Daoy (cell line): ENCODE results near the gene CDK5RAP2. TPM values are rescaled to one million over a fixed set of nuclear protein-coding genes. Genes with fewer than 3 reads are reported as not detected.

Experiments used
- DNase-seq: peaks from one replicate; pipeline ENCODE4 v3.0.0-alpha.2; 2015; ENCODE audit warnings: low read depth
- total RNA-seq: library from RNA; depleted of rRNA; stranded (reverse); fragments of >200 nt; shearing (Covaris generic); gene quantifications from 2 replicates; pipeline ENCODE4 v1.2.3, GENCODE V29; 2014

The CDK5RAP2 gene
- total RNA-seq, 1 experiment from 2014 or later: 35.8 TPM

DNA sequence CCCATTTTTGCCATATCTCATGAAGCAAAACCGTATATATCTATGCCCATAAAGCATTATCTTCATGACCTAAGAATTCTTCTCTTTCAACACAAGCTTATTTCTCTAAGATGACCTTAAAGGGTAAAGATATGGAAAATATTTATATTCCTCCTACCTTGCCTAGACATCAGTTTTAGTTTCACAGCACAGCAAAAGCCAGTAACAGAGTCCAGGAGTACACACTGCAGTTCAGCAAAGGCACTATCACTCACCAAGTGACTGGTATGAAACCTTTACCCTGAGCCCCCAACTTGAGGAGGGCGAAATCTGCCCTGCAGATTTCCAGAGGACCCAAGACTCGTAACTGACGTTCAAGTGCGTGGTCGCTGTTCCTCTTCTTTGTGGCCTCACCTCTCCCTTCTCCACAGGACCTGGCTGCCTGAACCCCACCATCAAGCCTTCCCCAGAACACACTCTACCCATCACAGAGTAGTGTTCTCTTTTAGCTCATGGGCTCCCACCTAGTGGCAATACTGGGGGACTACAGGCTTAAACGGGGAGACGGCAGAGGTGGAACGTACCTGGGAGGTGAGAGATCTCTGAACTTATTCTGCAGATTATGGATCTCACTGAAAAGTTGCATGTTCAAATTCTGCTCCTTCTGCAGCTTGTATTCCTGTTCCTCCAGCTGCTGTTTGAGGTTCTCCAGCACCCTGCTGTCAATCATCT is 141.0 kb downstream of the CDK5RAP2 start:
- peak; percentile 35 for DNase-seq

DNA sequence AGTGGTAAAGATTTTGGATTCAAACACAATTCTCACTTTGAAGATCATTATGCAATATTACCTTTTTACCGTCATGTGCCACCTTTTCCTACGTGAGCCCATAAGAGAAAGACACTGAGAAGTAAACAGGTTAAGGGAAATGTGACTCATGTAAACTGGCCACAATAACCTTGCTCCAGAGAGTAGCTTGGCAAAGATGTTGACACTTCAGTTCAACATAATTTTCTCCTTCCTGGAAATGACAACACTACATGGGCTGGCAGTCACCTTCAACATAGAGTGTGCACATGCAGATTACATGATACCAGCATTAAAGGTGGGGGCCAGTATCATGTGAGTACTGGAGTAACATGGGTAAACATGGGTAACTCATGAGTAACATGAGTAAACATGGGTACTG is 141.9 kb downstream of the CDK5RAP2 start:
- DNase-seq: no peak

DNA sequence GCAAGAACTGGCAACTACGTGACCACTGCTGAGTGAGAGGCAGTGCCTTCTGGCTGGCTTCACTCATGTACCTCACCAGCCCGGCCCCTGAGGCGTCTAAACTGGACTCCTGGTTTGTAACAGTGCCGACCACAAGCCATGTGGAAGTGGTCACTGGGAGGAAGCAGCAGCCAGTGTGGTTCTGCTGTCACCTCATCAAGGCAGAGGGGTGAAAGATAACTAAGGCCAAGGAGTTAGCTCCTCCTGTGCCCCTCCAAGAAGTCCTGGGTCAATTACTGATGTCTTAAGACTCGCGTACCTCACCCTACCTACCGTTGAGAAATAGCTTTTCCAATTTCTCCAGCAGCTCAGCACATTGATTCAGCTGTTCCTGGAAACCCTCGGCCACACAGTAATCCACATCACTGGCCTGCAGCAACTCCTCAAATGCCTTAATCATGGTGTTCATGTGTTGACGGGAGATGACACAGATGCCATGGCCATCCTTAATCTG is 142.9 kb downstream of the CDK5RAP2 start:
- no peak for DNase-seq

DNA sequence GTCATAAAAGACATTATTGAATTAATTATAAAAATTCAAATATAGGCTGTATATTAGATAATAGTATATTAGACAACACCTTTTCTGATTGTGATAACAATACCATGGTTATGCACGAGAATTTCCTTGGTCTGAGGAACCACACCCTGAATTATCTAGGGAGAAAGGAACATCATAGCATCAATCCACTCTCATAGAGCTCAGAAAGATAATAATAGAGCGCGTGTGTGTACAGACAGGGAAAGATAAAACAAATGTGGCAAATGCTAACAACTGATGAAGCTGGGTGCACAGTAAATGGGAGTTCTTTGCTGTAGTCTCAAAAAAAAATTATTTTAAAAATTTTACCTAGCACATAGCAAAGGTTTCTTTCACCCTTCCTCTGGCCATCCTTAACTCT is 143.5 kb downstream of the CDK5RAP2 start:
- no peak for DNase-seq

DNA sequence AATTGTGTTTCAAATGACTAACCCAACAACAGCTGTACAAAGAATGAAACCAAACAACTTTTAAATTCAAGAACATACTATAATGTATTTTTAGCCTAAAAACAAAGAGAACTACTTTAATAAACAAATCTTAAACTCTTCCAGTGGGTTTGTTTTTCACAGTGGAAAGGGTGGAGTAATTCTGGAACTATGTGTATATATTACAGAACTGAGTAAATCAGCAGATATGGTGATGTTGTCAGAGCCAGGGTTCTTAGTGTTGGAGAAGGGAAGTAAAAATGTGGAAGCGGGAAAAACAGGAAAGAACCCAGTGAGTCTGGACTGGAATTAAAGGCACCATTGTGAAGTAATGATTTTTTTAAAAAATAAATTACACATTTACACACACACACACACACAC is 144.9 kb downstream of the CDK5RAP2 start:
- no peak for DNase-seq

DNA sequence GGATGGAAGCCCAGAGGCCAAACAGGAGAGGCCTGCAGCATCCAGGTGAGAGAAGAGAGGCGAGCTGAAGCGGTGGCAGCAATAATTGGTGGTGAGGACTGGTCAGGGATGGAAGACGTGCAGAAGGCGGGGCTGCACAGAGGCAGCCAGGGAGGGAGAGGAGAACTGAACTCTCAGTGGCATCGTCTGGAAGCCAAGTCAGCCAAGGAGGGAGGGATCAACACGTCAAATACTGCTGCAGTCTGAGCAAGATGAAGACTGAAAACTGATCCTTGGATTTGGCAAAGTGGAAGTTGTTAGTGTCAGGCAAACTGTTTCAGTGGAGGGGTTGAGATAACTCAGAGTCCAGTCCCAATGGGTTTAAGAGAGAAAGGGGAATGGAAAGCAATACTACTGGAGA is 145.4 kb downstream of the CDK5RAP2 start:
- DNase-seq: no peak

DNA sequence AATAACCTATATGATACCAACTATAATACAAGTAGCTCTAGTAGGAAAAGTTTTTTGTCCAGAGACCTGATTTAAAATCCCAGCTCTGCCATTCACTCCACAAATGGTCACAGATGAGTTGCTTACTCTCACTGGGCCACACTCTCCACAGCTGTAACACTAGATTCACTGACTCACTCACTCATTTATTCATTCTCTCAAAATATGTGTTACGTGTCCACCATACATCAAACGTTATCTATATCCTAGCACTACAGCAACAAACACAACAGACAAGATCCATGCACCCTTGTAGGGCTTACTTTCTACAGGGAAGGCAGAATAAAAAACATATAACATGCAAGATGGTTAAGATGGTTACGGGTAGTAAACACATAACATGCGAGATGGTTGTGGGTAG is 146.3 kb downstream of the CDK5RAP2 start:
- no peak for DNase-seq

DNA sequence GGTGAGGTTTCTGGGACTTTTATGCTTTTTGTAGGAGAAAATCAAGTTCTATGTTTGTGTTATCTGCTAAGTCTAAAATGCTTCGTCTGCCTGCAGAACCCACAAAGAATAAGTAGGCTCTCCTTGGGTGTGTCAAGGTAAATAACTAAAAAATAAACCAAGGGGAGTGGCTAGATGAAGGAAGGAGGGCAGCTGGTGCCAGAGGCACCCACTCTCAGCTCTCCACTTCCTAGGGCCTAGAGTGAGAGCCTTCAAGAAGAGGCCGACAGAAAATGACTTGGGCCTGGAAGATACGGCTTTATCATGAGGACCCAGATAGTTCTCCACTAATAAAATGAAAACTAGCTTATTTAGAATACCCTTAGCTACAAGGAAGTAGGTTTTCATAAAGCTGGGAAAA is 147.4 kb downstream of the CDK5RAP2 start:
- DNase-seq: no peak

DNA sequence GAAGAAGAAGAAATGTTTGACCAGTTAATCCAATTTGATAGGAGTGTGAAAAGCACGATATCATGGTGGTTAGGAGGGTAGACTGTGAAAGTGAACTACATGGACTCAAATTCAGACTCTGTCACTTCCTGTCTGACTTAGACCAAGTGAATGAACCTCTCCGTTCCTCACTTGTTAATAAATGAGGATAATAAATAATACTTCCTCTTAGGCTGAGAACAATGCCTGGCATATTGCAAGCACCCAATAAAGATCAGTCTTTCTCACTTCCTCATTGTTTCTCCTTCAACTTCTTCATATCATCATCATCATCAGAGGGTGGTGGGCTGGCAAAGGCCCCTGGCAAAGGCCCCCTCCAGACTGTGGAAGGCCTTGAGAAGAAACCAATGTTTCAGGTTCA is 148.7 kb downstream of the CDK5RAP2 start:
- no peak for DNase-seq

DNA sequence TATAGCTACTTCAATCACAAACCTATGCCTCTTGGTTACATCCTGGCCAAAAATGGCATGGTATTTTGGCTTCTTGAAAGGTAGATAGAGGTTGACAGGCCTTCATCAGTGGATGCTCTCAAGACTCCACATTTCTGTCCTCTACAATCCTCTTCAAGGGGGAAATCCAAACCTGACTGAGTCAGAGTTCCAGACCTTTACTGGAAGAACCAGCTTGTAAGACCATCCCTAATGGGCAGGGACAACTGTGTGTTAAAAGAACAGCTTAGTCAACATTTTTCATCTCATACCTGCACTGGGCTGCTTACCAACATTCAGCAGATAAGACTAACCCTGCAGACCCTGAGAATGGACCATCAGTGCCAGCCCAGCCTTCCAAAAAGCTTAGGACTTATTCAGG is 155.7 kb downstream of the CDK5RAP2 start:
- no peak for DNase-seq

DNA sequence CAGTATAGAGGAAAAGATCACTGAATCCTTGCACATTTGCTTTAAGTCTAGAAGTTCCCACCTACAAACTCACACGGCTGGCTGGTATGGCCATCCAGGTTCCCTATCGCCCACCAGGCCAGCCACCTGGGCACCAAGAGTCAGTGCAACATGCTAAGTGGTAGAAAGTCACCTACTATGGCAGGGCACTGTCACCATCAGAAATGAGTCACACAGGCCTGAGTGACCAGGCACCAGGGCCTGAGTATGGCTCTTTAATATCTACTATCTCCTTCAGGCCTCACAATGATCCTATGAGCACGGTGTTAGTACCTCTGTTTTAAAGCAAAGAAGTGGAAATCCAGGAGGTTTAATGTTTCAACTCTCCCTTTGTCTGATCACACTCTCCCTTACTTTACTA is 156.2 kb downstream of the CDK5RAP2 start:
- no peak for DNase-seq

DNA sequence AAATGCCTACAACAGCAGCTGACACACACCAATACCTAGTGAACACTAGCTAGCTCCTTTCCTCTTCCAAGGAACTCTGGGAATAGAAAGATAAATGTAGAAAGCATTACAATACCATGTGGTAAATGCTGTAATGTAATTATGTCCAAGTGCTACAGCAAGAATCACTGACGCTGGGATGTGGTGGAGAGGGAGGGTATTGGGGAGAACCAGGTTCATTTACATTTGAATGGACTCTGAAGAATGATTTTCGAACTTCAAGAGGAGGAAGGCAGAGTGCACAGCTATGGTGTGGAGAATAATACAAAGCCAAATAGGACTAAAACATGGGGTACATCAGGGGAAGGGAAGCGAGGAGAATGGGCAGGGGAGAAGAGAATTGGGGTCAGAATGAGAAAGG is 158.0 kb downstream of the CDK5RAP2 start:
- DNase-seq: no peak

DNA sequence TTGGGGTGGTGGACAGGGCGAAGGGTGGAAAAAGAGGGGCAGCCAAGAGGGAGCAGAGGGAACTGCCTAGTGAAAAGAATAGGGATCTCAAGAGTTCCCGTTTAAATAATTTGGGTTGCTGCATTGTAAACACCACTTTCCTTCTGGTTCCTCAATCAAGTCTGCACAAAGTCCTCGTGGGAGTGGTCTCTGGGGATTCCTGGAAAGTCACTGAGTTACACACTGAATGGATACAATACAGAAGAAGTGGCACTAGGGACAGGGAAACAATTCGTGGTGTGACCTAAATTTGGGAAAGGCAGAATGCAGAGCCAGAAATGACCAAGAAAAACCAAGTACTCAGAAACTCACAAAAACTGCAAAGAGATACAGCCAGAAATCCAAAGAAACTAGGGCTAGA is 161.7 kb downstream of the CDK5RAP2 start:
- no peak for DNase-seq

DNA sequence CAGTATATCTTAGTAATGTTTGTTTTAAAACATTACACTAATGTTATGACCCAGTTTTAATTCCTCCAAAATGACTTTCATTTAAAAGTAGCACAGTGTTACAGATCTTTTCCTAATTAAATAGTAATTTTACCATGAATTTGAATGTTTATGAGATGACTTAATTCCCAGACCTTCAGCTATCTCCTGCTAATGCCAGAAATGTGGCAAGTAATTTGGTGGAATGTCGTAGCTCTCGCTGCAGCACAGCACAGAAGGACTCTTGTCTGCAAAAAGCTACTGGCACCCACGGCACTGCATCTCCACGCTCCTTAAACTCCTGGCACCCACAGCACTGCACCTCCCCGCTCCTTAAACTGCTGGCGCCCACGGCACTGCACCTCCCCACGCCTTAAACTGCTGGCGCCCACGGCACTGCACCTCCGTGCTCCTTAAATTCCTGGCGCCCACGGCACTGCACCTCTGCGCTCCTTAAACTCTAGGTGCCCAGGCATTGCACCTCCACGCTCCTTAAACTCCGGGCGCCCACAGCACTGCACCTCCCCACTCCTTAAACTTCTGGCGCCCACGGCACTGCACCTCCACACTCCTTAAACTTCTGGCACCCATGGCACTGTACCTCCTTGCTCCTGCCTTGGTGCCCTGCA is 163.1 kb downstream of the CDK5RAP2 start:
- DNase-seq: no peak

DNA sequence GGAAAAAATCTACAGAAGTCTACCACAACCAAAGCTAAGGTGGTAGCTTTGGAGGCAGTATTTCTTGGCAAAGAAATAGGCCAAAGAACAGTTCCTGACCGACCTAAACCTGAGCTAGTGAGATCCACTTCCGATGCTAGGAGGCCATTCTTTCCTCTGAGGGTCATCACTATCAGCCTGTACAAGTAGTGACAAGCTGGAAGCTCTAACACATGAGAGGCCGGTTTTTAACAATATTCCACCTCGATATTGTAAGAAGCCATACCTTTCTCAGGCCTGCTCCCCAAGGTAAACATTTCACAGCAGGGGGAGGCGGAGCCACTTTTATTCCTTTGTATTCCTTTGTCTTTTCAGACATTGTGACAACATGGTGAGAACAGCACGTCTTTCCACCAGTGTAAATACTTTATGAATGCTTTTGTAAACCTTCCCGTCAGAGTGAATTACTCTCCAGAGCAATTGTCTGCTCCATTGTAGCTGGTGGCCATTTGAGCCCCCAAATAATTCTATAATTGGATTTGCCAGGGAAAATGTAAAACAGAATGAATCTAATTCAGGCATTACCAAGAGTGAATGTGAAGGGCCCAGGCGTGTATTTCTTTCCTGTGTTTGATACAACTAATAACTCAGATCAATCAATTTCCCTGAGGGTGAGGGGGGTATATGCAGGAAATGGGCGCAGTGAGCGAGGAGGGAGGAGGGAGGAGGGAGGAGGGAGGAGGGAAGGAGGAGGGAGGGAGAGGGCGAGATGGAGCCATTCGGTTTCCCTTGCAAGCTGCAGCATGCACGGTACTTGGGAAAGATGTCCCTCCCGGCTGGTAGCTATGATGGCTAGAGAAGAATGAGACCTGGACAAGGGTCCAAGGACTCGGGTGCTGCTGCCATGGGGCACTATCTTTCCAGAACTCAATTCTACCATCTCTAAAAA is 166.6 kb downstream of the CDK5RAP2 start:
- no peak for DNase-seq

DNA sequence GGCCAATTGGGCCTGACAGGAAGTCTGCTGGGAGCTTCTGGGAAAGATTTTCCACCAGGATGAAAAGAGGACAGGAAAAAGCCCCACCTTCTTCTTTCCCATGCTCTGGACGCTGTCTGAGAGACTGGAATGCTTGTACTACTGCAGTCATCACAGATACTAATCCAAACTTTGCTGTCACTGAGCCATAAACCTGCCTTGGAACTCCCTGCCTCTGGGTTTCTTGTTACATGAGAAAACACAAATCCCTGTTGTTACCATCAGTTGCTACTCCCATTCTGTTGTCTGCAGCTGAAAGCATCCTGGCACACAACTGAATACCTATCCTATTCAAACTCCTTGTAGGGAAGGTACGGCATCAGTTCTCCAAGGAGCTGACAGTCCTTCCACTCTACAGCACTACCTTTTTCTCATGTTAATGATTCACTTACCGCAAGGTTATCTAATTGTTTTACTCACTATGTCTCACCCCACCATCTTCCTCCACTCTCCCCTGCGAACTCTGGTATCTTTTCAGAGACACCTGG is 167.5 kb downstream of the CDK5RAP2 start:
- DNase-seq: no peak

DNA sequence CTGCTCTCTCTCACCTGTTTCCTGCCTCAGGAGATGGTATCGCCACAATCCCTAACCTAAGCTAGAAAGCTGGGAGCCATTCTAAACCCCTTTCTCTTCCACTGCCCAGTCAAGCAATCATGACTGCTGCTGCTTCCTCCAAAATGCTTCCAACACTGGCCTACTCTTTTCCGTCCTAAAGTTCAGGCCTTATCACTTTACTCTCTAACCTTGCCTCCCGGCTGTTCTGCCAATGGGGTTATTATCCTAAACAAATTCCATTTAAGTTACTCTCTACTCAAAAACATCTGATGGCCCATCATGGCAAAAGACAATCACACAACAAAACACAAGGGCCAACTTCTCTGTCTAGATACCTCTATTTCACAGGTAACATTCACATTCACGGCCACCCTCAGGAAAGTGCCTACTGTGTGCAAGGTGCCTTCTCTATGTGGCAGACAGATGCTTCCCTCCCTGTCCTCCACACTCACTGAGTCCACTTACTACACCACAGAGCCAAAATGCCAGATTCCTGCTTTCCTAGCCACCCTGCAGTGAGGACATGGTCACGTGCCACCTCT is 168.0 kb downstream of the CDK5RAP2 start:
- no peak for DNase-seq

DNA sequence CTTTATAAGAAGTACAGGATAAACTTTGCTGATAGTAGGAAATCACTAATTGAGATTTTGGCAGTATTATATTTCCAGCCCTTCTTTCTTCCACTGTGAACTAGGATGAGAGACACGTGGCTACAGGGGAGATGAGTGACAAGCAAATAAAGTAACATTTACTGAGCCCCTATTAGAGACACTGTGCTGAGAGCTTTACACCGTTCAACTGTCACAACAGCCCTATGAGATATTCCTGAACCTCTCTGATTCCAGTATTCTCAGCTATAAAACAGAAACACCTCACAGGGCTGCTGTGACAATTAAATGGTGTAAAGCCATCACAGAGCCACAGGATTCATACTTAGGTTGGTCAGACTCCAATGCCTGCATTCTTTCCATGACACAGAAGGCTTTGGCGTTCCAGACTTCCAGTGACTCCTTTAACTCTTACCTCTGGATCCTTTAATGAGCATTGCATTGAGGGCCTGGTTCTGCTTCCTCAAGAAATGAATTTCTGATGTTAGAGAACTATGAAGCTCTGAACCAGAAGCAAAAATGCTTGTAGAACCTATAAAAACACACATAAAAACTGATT is 169.0 kb downstream of the CDK5RAP2 start:
- no peak for DNase-seq

DNA sequence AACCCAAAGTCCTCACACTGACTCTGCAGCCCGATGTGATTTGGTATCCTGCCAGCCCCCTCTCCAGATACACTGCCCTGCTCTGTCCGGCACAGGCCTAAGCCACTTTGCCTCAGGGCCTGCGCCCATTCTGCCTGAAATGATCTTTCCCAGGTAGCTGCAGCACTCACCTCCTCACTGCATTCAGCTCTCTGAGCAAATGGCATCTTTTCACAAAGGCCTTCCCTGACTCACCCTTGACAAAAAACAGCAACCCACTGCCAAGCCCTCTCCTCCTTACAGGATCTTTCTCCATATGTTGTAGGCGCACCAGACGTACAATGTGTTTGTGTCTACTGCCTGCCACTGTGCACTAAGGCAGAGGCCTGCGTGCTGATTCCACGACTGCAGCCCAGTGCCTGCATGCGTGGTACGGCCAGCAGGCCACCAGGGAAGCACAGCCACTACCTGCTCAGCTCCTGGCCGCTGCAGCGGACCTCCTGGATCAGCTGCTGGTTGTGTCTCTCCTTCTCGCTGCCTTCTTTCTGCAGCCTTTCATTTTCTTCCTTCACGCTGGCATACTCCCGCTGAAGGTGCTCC is 171.2 kb downstream of the CDK5RAP2 start:
- no peak for DNase-seq

DNA sequence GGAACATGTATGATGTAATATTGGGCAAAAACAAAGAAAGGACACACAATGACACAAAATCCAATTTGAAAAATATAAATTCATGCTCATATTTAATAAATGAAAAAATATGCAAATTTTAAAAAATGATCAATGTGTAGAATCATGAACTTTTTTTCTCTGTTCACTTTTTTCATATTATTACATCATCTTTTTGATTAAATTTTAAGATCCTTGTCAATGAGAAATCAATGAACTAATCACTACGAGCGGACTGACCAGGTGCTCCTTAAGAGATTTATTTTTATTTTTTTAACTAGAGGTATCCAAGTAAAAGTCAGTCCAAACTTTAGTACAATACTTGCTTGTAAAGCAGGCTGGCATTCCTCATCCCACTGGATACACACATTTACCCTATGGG is 174.1 kb downstream of the CDK5RAP2 start:
- no peak for DNase-seq

DNA sequence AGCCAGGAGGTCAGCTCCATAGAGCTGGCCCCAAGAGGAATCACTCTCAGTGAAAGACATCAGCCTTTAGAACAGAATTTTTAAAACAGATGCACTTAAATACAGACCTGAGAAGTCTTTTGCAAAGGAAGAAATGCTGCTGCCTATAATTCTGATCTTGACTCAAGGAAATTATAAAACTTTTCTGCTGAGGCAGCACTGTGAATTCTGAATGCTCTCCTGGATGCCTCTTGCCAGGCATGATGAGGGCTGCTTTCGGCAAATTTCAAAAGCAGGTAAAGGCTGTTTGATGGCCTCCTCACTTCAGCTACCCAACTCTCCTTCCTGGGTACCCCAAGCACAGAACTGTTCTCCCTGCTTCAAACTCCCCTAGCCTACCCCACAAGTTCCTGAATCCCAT is 174.8 kb downstream of the CDK5RAP2 start:
- DNase-seq: no peak
